Neuron (in vitro differentiated cells): ENCODE results near the gene TNS1.
"Not testable (repeated sequence)": the region's sequence is repeated elsewhere in the genome, so short reads cannot be mapped to it uniquely, and the experiment has no call there.

Source experiments
- H2AFZ ChIP-seq: one replicate; pipeline ENCODE4 v1.6.1; 2013; ENCODE audit warnings: low read depth, mild to moderate bottlenecking, inconsistent platforms, low read length, moderate library complexity
- H3K27me3 ChIP-seq: one replicate; pipeline ENCODE4 v1.6.1; 2013; ENCODE audit warnings: low read length; ENCODE audit not compliant: insufficient read depth
- H3K36me3 ChIP-seq: one replicate; pipeline ENCODE4 v1.6.1; 2013; ENCODE audit warnings: low read length; ENCODE audit not compliant: insufficient read depth
- H3K4me1 ChIP-seq: one replicate; pipeline ENCODE4 v1.6.1; 2013; ENCODE audit warnings: low read length; ENCODE audit not compliant: insufficient read depth
- H3K4me3 ChIP-seq: 2 replicates; pipeline ENCODE4 v1.5.1; 2013; ENCODE audit warnings: mild to moderate bottlenecking, low read length, moderate library complexity
- H3K9me3 ChIP-seq: one replicate; pipeline ENCODE4 v1.6.1; 2013; ENCODE audit warnings: low read length

Gene TNS1

GRCh38 chr2:218026676-218027425 lies 24.1 kb upstream of the TNS1 start:
- Histone ChIP-seq H3K9me3 (no peaks in the 10 kb centered on the region), H2AFZ (no peak overlapping the region), H3K4me1 (peaks cover 6% of the 10 kb centered on the region), H3K4me3 (no peak overlapping the region), H3K27me3 (peaks cover 16% of the 10 kb centered on the region), H3K36me3 (no peaks in the 10 kb centered on the region)

- Histone ChIP-seq H3K36me3 (no peaks in the 10 kb centered on the region), H2AFZ (no peak overlapping the region), H3K9me3 (no peaks in the 10 kb centered on the region), H3K27me3 (peaks cover 17% of the 10 kb centered on the region), H3K4me3 (no peak overlapping the region), H3K4me1 (peaks cover 7% of the 10 kb centered on the region)
Observed at GRCh38 chr2:218026244-218026643, 23.4 kb upstream of the TNS1 start.

GRCh38 chr2:218024871-218025270 lies 22.1 kb upstream of the TNS1 start:
- H2AFZ ChIP-seq = no peak overlapping the region
- no peaks in the 10 kb centered on the region for H3K36me3 ChIP-seq
- H3K4me3 ChIP-seq = no peak overlapping the region
- H3K27me3 ChIP-seq = peaks cover 22% of the 10 kb centered on the region
- H3K9me3 ChIP-seq = no peaks in the 10 kb centered on the region
- peaks cover 7% of the 10 kb centered on the region for H3K4me1 ChIP-seq

GRCh38 chr2:218024336-218024735 lies 21.5 kb upstream of the TNS1 start:
- Histone ChIP-seq H3K36me3 (no peaks in the 10 kb centered on the region), H3K4me1 (peaks cover 7% of the 10 kb centered on the region), H3K27me3 (peaks cover 21% of the 10 kb centered on the region), H3K9me3 (no peaks in the 10 kb centered on the region), H3K4me3 (no peak overlapping the region), H2AFZ (no peak overlapping the region)

GRCh38 chr2:218023636-218024035 lies 20.8 kb upstream of the TNS1 start:
- Histone ChIP-seq H3K9me3 (no peaks in the 10 kb centered on the region), H3K4me3 (no peak overlapping the region), H3K4me1 (peaks cover 7% of the 10 kb centered on the region), H3K36me3 (no peaks in the 10 kb centered on the region), H2AFZ (no peak overlapping the region), H3K27me3 (peaks cover 21% of the 10 kb centered on the region)

GRCh38 chr2:218022851-218023530 lies 20.2 kb upstream of the TNS1 start:
- no peak overlapping the region for H2AFZ ChIP-seq
- H3K27me3 ChIP-seq = peaks cover 25% of the 10 kb centered on the region
- no peak overlapping the region for H3K4me3 ChIP-seq
- H3K9me3 ChIP-seq = no peaks in the 10 kb centered on the region
- H3K4me1 ChIP-seq = peaks cover 7% of the 10 kb centered on the region
- no peaks in the 10 kb centered on the region for H3K36me3 ChIP-seq

- H3K4me1 ChIP-seq = peaks cover 7% of the 10 kb centered on the region
- H3K36me3 ChIP-seq = no peaks in the 10 kb centered on the region
- H3K27me3 ChIP-seq = peaks cover 23% of the 10 kb centered on the region
- H3K9me3 ChIP-seq = no peaks in the 10 kb centered on the region
- H2AFZ ChIP-seq = no peak overlapping the region
- no peak overlapping the region for H3K4me3 ChIP-seq
Observed at GRCh38 chr2:218022131-218022850, 19.5 kb upstream of the TNS1 start.

- Histone ChIP-seq H3K27me3 (peaks cover 24% of the 10 kb centered on the region), H3K9me3 (no peaks in the 10 kb centered on the region), H3K4me1 (peaks cover 7% of the 10 kb centered on the region), H2AFZ (no peak overlapping the region), H3K36me3 (no peaks in the 10 kb centered on the region), H3K4me3 (no peak overlapping the region)
Observed at GRCh38 chr2:218021536-218022071, 18.8 kb upstream of the TNS1 start.

GRCh38 chr2:218020966-218021535 lies 18.3 kb upstream of the TNS1 start:
- peaks cover 23% of the 10 kb centered on the region for H3K27me3 ChIP-seq
- no peak overlapping the region for H2AFZ ChIP-seq
- peaks cover 7% of the 10 kb centered on the region for H3K4me1 ChIP-seq
- H3K36me3 ChIP-seq = no peaks in the 10 kb centered on the region
- H3K4me3 ChIP-seq = no peak overlapping the region
- no peaks in the 10 kb centered on the region for H3K9me3 ChIP-seq

GRCh38 chr2:218020281-218020680 lies 17.5 kb upstream of the TNS1 start:
- H3K4me3 ChIP-seq = no peak overlapping the region
- no peak overlapping the region for H2AFZ ChIP-seq
- H3K27me3 ChIP-seq = peaks cover 19% of the 10 kb centered on the region
- no peaks in the 10 kb centered on the region for H3K36me3 ChIP-seq
- H3K9me3 ChIP-seq = no peaks in the 10 kb centered on the region
- H3K4me1 ChIP-seq = peaks cover 10% of the 10 kb centered on the region

- H3K4me1 ChIP-seq = peaks cover 10% of the 10 kb centered on the region
- H2AFZ ChIP-seq = no peak overlapping the region
- H3K36me3 ChIP-seq = no peaks in the 10 kb centered on the region
- no peak overlapping the region for H3K4me3 ChIP-seq
- H3K27me3 ChIP-seq = peaks cover 23% of the 10 kb centered on the region
- no peaks in the 10 kb centered on the region for H3K9me3 ChIP-seq
Observed at GRCh38 chr2:218019411-218020060, 16.7 kb upstream of the TNS1 start.

GRCh38 chr2:218018842-218019125 lies 16.0 kb upstream of the TNS1 start:
- not testable (repeated sequence) for H3K4me3 ChIP-seq, H2AFZ ChIP-seq, H3K36me3 ChIP-seq, H3K9me3 ChIP-seq
- Histone ChIP-seq H3K4me1 (peaks cover 10% of the 10 kb centered on the region), H3K27me3 (peaks cover 29% of the 10 kb centered on the region)
